ENCODE measurements around the gene LRP8.

DNA sequence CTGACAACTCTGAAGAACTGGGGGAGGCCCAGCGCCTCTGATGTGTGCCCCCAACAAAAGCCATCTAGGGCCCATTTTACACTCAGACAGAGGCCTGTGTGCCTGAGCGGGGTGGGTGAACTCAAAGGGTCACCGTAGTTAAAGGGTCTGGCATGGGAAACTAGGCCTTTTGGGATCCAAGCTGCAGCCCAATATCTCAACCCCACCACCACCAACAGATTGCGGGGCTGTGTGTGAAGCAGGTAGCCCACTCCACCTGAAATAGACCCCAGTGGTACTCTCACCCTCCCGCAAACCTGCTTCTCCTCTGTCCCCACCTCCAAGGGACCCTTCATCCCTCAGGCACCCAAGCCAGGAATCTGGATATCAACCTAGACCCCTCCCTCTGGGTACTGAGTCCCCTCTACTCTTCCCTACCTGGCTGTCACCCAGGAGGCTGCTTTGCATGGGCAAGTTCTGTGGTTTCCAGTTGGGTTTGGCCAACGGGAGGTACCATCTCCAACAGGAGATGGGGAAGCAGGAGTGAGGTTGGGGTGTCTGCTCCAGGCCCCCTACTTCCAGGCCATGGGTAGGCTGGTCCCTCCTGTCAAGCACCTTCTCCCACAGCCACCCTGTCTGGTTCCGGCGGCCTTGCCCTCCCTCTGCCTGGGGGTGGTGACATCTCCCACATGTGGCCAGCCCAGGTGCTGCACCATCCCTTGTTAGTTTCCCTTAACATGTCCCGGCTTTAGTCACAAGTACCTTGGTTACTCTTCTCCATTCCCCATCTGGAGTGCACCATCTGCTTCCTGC, 35.2 kb upstream of the LRP8 start:
- TF ChIP-seq CTCF (IDR thresholded peaks at IDR 0.05) (no peak), EP300 (IDR thresholded peaks at IDR 0.05) (no peak), POLR2A (IDR thresholded peaks at IDR 0.05) (no peak)

Measured in gastroesophageal sphincter (tissue), 3 donors.